HL-60 (cell line): Measurements from ENCODE around the gene SNX30.

Experiments
- DNase-seq, 2 experiments: peaks; one replicate each; pipeline ENCODE4 v3.0.0-alpha.2; 2010 to 2020; ENCODE audit warnings: low read depth in 1 of 2, low spot score in 1 of 2
- H3K27ac ChIP-seq: fragments of 250-450 bp; sonication (Bioruptor Pico); replicated peaks from 2 replicates; pipeline ENCODE4 v1.5.1; 2020; ENCODE audit warnings: mild to moderate bottlenecking, moderate library complexity
- H3K27me3 ChIP-seq: fragments of 250-450 bp; sonication (Bioruptor Pico); 2 replicates; pipeline ENCODE4 v1.5.1; 2021; ENCODE audit warnings: mild to moderate bottlenecking, moderate library complexity; ENCODE audit not compliant: insufficient read depth, poor library complexity, severe bottlenecking
- H3K4me3 ChIP-seq: replicated peaks from 2 replicates; pipeline ENCODE4 v1.5.1; 2011; ENCODE audit warnings: mild to moderate bottlenecking, control low read depth, low read length; ENCODE audit not compliant: insufficient read depth
- CTCF ChIP-seq: IDR thresholded peaks from one replicate; pipeline ENCODE4 v1.5.1; 2011; ENCODE audit warnings: low read length, control low read depth, inconsistent platforms; ENCODE audit not compliant: insufficient read depth
- GABPA ChIP-seq: IDR thresholded peaks from 2 replicates; pipeline ENCODE4 v1.6.1; 2012; ENCODE audit warnings: low read depth
- POLR2AphosphoS5 ChIP-seq: IDR thresholded peaks from 2 replicates; pipeline ENCODE4 v1.6.1; 2012; ENCODE audit warnings: low read depth
- REST ChIP-seq: IDR thresholded peaks from 2 replicates; pipeline ENCODE4 v1.6.1; 2012; ENCODE audit warnings: low read depth; ENCODE audit not compliant: insufficient replicate concordance
- SPI1 ChIP-seq: IDR thresholded peaks from 2 replicates; pipeline ENCODE4 v1.6.1; 2012; ENCODE audit warnings: low read depth, mild to moderate bottlenecking, borderline replicate concordance

The SNX30 gene

GRCh38 chr9:112731971-112732370, 18.6 kb upstream of the SNX30 start:
- no peak for TF ChIP-seq REST
- no peak for TF ChIP-seq GABPA
- no peak for TF ChIP-seq CTCF
- no peak for TF ChIP-seq SPI1
- TF ChIP-seq POLR2AphosphoS5: no peak
- no peak overlapping the region for H3K4me3 ChIP-seq
- no peaks in the 10 kb centered on the region for H3K27me3 ChIP-seq
- no peak for DNase-seq
- H3K27ac ChIP-seq: no peak overlapping the region

- DNase-seq: no peak
- no peak overlapping the region for H3K27ac ChIP-seq
- no peak overlapping the region for H3K4me3 ChIP-seq
- no peaks in the 10 kb centered on the region for H3K27me3 ChIP-seq
- TF ChIP-seq GABPA (no peak), REST (no peak), POLR2AphosphoS5 (no peak), SPI1 (no peak), CTCF (no peak)
These were observed 15.7 kb upstream of the SNX30 start for GRCh38 chr9:112734892-112735291.

GRCh38 chr9:112743216-112743836, 7.2 kb upstream of the SNX30 start:
- H3K4me3 ChIP-seq: no peak overlapping the region
- H3K27me3 ChIP-seq: no peaks in the 10 kb centered on the region
- no peak overlapping the region for H3K27ac ChIP-seq
- DNase-seq: no peak
- no peak for TF ChIP-seq CTCF
- TF ChIP-seq POLR2AphosphoS5: no peak
- TF ChIP-seq SPI1: no peak
- TF ChIP-seq GABPA: no peak
- TF ChIP-seq REST: no peak
